Thymus (tissue), 11 donors: ENCODE data around the gene MRPL45. TPM values are rescaled to one million over a fixed set of nuclear protein-coding genes. Genes with fewer than 3 reads are reported as not detected.

Source experiments
- DNase-seq, 9 donors: peaks; one replicate each; pipeline ENCODE4 v3.0.0-alpha.2; 2013; ENCODE audit warnings: low spot score in 9 of 9, low read depth in 6 of 9, missing footprints in 1 of 9
- H3K27ac ChIP-seq, 2 donors: one replicate each; pipeline ENCODE4 v1.5.1; 2013; ENCODE audit warnings: control low read depth in 1 of 2, low read depth in 1 of 2, low read length in 1 of 2, mild to moderate bottlenecking in 1 of 2, moderate library complexity in 1 of 2
- H3K27me3 ChIP-seq, 2 donors: one replicate each; pipeline ENCODE4 v1.5.1; 2013; ENCODE audit warnings: low read length in 1 of 2; ENCODE audit not compliant: control insufficient read depth in 2 of 2, insufficient read depth in 1 of 2
- H3K36me3 ChIP-seq, 2 donors: one replicate each; pipeline ENCODE4 v1.5.1; 2013; ENCODE audit warnings: low read length in 1 of 2, mild to moderate bottlenecking in 1 of 2, moderate library complexity in 1 of 2; ENCODE audit not compliant: control insufficient read depth in 2 of 2, insufficient read depth in 2 of 2
- H3K4me1 ChIP-seq, 2 donors: one replicate each; pipeline ENCODE4 v1.5.1; 2013; ENCODE audit warnings: low read length in 2 of 2; ENCODE audit not compliant: control insufficient read depth in 2 of 2, insufficient read depth in 2 of 2
- H3K4me3 ChIP-seq, 2 donors: one replicate each; pipeline ENCODE4 v1.5.1; 2013; ENCODE audit warnings: low read length in 2 of 2, control low read depth in 1 of 2, mild to moderate bottlenecking in 1 of 2
- H3K9me3 ChIP-seq, 2 donors: one replicate each; pipeline ENCODE4 v1.5.1; 2013; ENCODE audit warnings: low read length in 1 of 2, mild to moderate bottlenecking in 1 of 2; ENCODE audit not compliant: control insufficient read depth in 2 of 2, insufficient read depth in 1 of 2
- WGBS: extraction: QIAGEN DNeasy Blood & Tissue Kit; methylation state at CpG from one replicate; pipeline ENCODE4 v1.1.7; 2013; 5-methylcytosine and 5-hydroxymethylcytosine counted together
- polyA plus RNA-seq: library from polyadenylated mRNA; stranded (reverse); fragments of 200-250 nt; gene quantifications from one replicate; pipeline ENCODE4 v1.2.3, GENCODE V29; 2013
- total RNA-seq: library from RNA; stranded (reverse); fragments of 120-200 nt; gene quantifications from one replicate; pipeline ENCODE4 v1.2.4, GENCODE V29; 2013
- donor health status: healthy.

The MRPL45 gene
- total and polyA plus RNA-seq, 2 donors: 28.4 to 37.3 TPM

- no peaks in the 10 kb centered on the region for H3K27me3 ChIP-seq
- H3K27ac ChIP-seq: peak within 1 kb of the TSS; percentile 28 to 72
- H3K9me3 ChIP-seq: no peaks in the 10 kb centered on the region
- DNase-seq: peak; percentile 57 to 94 (median 87)
- peaks cover 18 to 31% of the 10 kb centered on the region in 2 donors for H3K4me1 ChIP-seq
- peak within 1 kb of the TSS; percentile 68 to 92 for H3K4me3 ChIP-seq
- 8% methylated on average over 83 of the region's 84 CpGs for WGBS
- no peaks in the 10 kb centered on the region for H3K36me3 ChIP-seq
Measured at GRCh38 chr17:38351412-38352222, 54.6 kb downstream of the MRPL45 start, which contains the start of gene SOCS7. Gene SOCS7 (plus strand): TSS chr17:38351844. CDS start chr17:38352053, 209 bp downstream.

DNA sequence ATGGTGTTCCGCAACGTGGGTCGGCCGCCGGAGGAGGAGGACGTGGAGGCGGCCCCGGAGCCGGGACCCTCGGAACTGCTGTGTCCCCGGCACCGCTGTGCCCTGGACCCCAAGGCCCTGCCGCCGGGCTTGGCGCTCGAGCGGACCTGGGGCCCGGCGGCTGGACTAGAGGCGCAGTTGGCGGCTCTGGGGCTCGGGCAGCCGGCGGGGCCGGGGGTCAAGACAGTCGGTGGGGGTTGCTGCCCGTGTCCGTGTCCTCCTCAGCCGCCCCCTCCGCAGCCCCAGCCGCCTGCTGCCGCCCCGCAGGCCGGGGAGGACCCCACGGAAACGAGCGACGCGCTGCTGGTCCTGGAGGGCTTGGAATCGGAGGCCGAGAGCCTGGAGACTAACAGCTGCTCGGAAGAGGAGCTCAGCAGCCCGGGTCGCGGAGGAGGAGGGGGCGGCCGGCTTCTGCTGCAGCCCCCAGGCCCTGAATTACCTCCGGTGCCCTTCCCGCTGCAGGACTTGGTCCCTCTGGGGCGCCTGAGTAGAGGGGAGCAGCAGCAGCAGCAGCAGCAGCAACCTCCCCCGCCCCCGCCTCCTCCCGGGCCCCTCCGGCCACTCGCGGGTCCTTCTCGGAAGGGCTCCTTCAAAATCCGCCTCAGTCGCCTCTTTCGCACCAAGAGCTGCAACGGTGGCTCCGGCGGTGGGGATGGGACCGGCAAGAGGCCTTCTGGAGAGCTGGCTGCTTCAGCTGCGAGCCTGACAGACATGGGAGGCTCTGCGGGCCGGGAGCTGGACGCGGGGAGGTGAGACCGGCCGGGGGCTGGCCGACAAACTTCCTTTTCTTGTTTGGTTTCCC, 55.5 kb downstream of the MRPL45 start:
- Histone ChIP-seq H3K9me3 (no peaks in the 10 kb centered on the region), H3K4me3 (peak overlapping the region; percentile 68 to 92), H3K27ac (peak overlapping the region in 1 of 2 donors; percentile 54), H3K4me1 (peaks cover 18 to 31% of the 10 kb centered on the region in 2 donors), H3K36me3 (no peaks in the 10 kb centered on the region), H3K27me3 (no peaks in the 10 kb centered on the region)
- WGBS: under 1% methylated on average over 72 of the region's 72 CpGs
- peak in 2 of 9 donors; percentile 16 to 46 for DNase-seq

- DNase-seq: no peak
- WGBS: 36% methylated on average over 8 of the region's 8 CpGs
- no peaks in the 10 kb centered on the region for H3K9me3 ChIP-seq
- H3K4me1 ChIP-seq: peaks cover 18 to 31% of the 10 kb centered on the region in 2 donors
- peak overlapping the region in 1 of 2 donors; percentile 17 for H3K27ac ChIP-seq
- no peaks in the 10 kb centered on the region for H3K27me3 ChIP-seq
- no peaks in the 10 kb centered on the region for H3K36me3 ChIP-seq
- H3K4me3 ChIP-seq: peak overlapping the region; percentile 68 to 92
Measured at GRCh38 chr17:38353086-38353604, 56.2 kb downstream of the MRPL45 start.

GRCh38 chr17:38353668-38354067, 56.7 kb downstream of the MRPL45 start:
- Histone ChIP-seq H3K4me1 (peaks cover 18 to 31% of the 10 kb centered on the region in 2 donors), H3K36me3 (no peaks in the 10 kb centered on the region), H3K4me3 (peak overlapping the region in 1 of 2 donors; percentile 68), H3K9me3 (no peaks in the 10 kb centered on the region), H3K27me3 (no peaks in the 10 kb centered on the region), H3K27ac (no peak overlapping the region)
- DNase-seq: peak in 1 of 9 donors; percentile 35
- 80% methylated on average over 13 of the region's 13 CpGs for whole genome bisulfite sequencing

- H3K4me1 ChIP-seq: peaks cover 15 to 31% of the 10 kb centered on the region in 2 donors
- DNase-seq: no peak
- no peaks in the 10 kb centered on the region for H3K36me3 ChIP-seq
- H3K9me3 ChIP-seq: no peaks in the 10 kb centered on the region
- no peak overlapping the region for H3K27ac ChIP-seq
- 82% methylated on average over 7 of the region's 7 CpGs for WGBS
- no peaks in the 10 kb centered on the region for H3K27me3 ChIP-seq
- peak overlapping the region in 1 of 2 donors; percentile 12 for H3K4me3 ChIP-seq
Measured at GRCh38 chr17:38354466-38354865, 57.5 kb downstream of the MRPL45 start.

DNA sequence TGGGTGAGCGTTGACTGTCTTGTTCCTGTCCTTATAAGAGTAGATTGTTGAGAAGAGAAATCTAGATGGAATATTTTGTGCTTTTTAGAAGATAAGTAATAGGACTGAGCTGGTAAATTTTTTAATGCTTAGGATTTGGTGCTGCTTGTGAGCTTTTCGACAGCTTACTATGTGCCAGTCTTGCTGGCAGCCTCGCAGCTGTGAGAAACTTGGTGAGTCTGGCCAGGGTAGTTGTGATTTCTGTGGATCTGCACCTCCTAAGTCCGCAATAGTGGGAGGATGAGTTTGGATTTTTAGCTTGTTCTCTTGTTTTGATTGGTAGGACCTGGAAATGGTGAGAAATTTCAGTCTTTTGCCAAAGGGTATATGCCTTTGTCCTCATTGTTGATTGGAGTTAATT, 58.3 kb downstream of the MRPL45 start:
- Histone ChIP-seq H3K27ac (no peak overlapping the region), H3K36me3 (no peaks in the 10 kb centered on the region), H3K4me3 (no peak overlapping the region), H3K4me1 (peaks cover 15 to 31% of the 10 kb centered on the region in 2 donors), H3K9me3 (no peaks in the 10 kb centered on the region), H3K27me3 (no peaks in the 10 kb centered on the region)
- WGBS: 99% methylated on average over 4 of the region's 4 CpGs
- no peak for DNase-seq

DNA sequence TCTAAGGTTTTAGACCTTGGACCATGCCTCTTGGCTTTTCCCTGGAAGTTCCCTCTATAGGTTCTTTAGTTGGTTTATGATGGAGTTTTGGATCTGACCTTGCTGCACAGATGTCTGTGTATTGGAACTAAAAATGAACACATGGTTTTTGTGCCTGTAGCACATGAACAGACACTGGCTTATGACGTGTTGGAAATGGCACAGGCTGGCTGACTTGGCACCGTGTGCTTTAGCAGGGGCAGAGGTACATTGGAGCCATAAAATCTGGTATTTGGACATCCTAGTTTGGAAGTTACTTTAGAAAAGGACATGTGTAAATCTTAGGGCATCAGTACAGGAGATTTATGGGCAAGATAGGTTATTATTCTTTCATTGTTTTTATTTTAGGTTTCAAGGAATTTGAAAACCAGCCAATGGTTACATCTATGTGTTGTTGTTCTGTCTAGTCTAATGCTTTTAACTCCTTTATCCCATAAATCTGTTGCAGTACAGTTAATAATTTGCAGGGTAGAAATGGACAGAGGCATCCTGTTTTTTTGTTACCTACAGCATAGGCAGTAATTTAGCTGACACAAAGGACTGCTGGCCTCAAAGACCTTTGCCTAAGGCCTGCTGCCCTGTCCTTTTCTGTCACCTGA, 60.6 kb downstream of the MRPL45 start:
- DNase-seq: no peak
- H3K4me1 ChIP-seq: peaks cover 15 to 31% of the 10 kb centered on the region in 2 donors
- H3K36me3 ChIP-seq: peaks cover 6 to 7% of the 10 kb centered on the region in 2 donors
- H3K27me3 ChIP-seq: no peaks in the 10 kb centered on the region
- no peak overlapping the region for H3K4me3 ChIP-seq
- WGBS: 91% methylated on average over 2 of the region's 2 CpGs
- H3K27ac ChIP-seq: no peak overlapping the region
- no peaks in the 10 kb centered on the region for H3K9me3 ChIP-seq

DNA sequence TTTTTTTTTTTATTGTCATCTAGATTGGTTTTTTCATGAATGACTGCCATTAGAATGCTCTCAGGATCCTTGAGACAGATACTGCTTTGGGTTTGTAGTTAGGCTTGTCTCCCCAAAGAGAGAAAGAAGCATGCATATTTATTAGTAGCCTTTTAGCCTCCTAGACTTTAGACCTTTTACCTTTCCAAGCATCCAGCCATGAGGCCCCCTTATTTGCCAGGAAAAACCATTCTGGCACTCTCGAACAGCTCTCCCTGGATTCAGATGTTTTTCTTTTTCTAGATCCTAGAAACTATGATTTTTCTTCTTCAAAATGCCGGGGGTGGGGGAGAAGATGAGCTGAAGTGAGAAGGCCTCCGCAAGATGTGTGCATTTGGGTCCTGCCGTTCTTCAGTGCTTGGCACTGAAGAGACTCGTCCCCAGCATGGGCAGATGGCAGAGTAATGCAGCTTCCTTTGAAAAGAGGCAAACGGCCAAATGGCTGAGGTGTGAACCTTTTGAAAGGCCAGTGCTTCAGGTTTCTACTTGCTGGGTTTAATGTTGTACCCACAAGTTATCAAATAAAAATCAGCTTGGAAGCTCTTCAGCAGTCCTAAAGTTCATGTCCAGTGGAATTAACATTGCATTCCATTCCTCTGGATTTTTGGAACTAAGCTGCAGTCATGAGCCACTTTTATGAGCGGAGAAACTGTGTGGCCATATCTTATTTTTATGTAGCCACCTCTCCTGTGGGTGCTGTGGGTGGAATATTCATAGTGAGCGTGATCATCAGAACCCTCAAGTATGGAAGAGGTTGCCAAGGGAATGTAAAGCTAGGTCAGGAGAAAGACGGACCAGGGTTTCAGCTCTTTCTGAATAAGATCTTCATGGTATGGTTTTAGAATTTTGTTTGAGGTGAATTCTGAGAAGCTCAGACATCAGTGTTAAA, 61.9 kb downstream of the MRPL45 start:
- Histone ChIP-seq H3K4me1 (peaks cover 6 to 19% of the 10 kb centered on the region in 2 donors), H3K27ac (no peak overlapping the region)
- 95% methylated on average over 9 of the region's 9 CpGs for WGBS

More for the DNA sequence above, 61.9 kb downstream of the MRPL45 start:
- Histone ChIP-seq H3K9me3 (no peaks in the 10 kb centered on the region), H3K36me3 (peaks cover 14 to 15% of the 10 kb centered on the region in 2 donors), H3K27me3 (no peaks in the 10 kb centered on the region), H3K4me3 (no peak overlapping the region)
- no peak for DNase-seq
